Measurements from ENCODE around the gene RALGAPA2. TPM values are rescaled to one million over a fixed set of nuclear protein-coding genes. Genes with fewer than 3 reads are reported as not detected.

Gene RALGAPA2
- total and polyA plus RNA-seq, 2 of the 13 experiments (the other 11 are each of a cell fraction or from before 2014, with no cell fraction given), result 13.8 to 17.7 TPM

DNA sequence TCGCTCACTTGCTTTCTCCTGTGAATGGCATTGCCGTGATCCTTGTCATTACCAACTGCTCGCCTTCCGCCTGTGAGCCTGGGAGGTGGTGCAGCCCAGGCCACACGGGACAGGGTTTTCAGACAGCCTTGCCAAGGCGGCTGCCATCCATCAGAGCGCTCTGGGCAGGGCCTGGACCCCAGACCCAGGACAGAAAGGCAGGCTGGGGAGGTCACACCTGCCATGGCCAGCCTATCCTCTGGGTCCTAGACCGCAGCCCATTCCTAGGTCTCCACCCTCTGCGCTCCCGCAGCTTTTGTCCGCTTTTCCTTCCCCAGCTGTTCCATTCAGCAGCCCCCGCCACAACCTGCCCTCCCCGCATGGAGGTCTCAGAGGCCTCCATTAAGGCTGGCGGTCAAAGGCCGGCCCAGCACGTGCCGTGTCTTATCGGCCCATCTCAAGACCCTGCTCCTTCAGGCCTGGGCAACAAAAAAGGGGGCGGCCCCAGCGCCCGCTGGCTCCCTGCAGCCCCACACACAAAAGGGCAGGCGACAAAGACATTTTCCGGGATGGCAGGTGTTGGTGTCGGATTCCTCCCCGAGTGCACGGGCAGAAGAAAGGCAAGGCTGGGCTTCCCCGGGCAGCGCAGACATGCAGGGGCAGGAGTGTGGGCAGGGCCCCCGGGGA lies 316.4 kb downstream of the RALGAPA2 start:
- 96% methylated on average over 26 of the region's 29 CpGs for WGBS (ENCODE audit: low lambda C conversion rate)
- FAIRE-seq, result no peak
- Histone ChIP-seq H3K4me2 (ENCODE audit: low read depth, low read length) (no peak overlapping the region), H3K79me2 (ENCODE audit: insufficient read depth, low read length) (no peaks in the 10 kb centered on the region), H3K27me3 (ENCODE audit: control insufficient read depth in 1 of 2, insufficient read depth in 2 of 2, low read length in 2 of 2) (no peaks in the 10 kb centered on the region), H3K36me3 (replicated peaks in 1 of 2; ENCODE audit: control insufficient read depth in 1 of 2, insufficient read depth in 2 of 2, low read length in 2 of 2) (peaks cover 2% of the 10 kb centered on the region in 2 experiments; a peak in 1 of 5 replicates), H3K4me1 (ENCODE audit: insufficient read depth, low read length) (peaks cover 12% of the 10 kb centered on the region), H4K20me1 (ENCODE audit: insufficient read depth, low read length) (no peaks in the 10 kb centered on the region), H3K9me3 (ENCODE audit: low read length) (no peaks in the 10 kb centered on the region), H3K27ac (ENCODE audit: extremely low read length, insufficient read depth, low read length) (no peak overlapping the region), H2AFZ (ENCODE audit: low read length) (no peak overlapping the region), H3K9ac (ENCODE audit: insufficient read depth, low read depth, low read length) (no peak overlapping the region), H3K4me3 (replicated peaks in 1 of 3; ENCODE audit: insufficient read depth in 1 of 3, low read depth in 2 of 3, low read length in 3 of 3) (no peak overlapping the region)
- no peak for ATAC-seq
- no TSS peak for BruUV-seq (replicated peaks)
- POLR2A ChIA-PET, result no interaction called here
- in situ Hi-C loops (cut with HindIII; ENCODE audit: extremely low pct_ligation_motif_present, low pct_unique_long_range_greater_than_20kb) (no loop called here), intact Hi-C loops (cut with micrococcal nuclease; ENCODE audit: unreplicated experiment) (no loop called here)
- CTCF ChIA-PET (ENCODE audit: low intra/inter-chr PET ratio, low total read pairs), result no interaction called here
- no peak for DNase-seq (ENCODE audit: low spot score)
- TF ChIP-seq U2AF2 (IDR thresholded peaks at IDR 0.05; ENCODE audit: low read depth, low read length) (no peak), TGIF2 (CRISPR knock-in tag; IDR thresholded peaks at IDR 0.05) (no peak), GTF2F1 (IDR thresholded peaks at IDR 0.05; ENCODE audit: low read length) (no peak), ZNF232 (CRISPR knock-in tag; IDR thresholded peaks at IDR 0.05; ENCODE audit: borderline replicate concordance) (no peak), RFX5 (IDR thresholded peaks at IDR 0.05; ENCODE audit: low read depth, low read length) (no peak), ZNF230 (CRISPR knock-in tag; IDR thresholded peaks at IDR 0.05) (no peak), KAT7 (CRISPR knock-in tag; IDR thresholded peaks at IDR 0.05; ENCODE audit: borderline replicate concordance) (no peak)
- TF ChIP-seq, protein P1, sequence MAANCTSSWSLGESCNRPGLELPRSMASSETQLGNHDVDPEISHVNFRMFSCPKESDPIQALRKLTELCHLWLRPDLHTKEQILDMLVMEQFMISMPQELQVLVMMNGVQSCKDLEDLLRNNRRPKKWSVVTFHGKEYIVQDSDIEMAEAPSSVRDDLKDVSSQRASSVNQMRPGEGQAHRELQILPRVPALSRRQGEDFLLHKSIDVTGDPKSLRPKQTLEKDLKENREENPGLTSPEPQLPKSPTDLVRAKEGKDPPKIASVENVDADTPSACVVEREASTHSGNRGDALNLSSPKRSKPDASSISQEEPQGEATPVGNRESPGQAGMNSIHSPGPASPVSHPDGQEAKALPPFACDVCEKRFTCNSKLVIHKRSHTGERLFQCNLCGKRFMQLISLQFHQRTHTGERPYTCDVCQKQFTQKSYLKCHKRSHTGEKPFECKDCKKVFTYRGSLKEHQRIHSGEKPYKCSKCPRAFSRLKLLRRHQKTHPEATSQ (CRISPR knock-in tag; IDR thresholded peaks at IDR 0.05; ENCODE audit: borderline replicate concordance), result no peak
- TF ChIP-seq, protein P2, sequence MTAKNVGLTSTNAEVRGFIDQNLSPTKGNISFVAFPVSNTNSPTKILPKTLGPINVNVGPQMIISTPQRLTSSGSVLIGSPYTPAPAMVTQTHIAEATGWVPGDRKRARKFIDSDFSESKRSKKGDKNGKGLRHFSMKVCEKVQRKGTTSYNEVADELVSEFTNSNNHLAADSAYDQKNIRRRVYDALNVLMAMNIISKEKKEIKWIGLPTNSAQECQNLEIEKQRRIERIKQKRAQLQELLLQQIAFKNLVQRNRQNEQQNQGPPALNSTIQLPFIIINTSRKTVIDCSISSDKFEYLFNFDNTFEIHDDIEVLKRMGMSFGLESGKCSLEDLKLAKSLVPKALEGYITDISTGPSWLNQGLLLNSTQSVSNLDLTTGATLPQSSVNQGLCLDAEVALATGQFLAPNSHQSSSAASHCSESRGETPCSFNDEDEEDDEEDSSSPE (CRISPR knock-in tag; IDR thresholded peaks at IDR 0.05), result no peak
- TF ChIP-seq, protein P3, sequence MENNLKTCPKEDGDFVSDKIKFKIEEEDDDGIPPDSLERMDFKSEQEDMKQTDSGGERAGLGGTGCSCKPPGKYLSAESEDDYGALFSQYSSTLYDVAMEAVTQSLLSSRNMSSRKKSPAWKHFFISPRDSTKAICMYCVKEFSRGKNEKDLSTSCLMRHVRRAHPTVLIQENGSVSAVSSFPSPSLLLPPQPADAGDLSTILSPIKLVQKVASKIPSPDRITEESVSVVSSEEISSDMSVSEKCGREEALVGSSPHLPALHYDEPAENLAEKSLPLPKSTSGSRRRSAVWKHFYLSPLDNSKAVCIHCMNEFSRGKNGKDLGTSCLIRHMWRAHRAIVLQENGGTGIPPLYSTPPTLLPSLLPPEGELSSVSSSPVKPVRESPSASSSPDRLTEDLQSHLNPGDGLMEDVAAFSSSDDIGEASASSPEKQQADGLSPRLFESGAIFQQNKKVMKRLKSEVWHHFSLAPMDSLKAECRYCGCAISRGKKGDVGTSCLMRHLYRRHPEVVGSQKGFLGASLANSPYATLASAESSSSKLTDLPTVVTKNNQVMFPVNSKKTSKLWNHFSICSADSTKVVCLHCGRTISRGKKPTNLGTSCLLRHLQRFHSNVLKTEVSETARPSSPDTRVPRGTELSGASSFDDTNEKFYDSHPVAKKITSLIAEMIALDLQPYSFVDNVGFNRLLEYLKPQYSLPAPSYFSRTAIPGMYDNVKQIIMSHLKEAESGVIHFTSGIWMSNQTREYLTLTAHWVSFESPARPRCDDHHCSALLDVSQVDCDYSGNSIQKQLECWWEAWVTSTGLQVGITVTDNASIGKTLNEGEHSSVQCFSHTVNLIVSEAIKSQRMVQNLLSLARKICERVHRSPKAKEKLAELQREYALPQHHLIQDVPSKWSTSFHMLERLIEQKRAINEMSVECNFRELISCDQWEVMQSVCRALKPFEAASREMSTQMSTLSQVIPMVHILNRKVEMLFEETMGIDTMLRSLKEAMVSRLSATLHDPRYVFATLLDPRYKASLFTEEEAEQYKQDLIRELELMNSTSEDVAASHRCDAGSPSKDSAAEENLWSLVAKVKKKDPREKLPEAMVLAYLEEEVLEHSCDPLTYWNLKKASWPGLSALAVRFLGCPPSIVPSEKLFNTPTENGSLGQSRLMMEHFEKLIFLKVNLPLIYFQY (CRISPR knock-in tag; IDR thresholded peaks at IDR 0.05; ENCODE audit: borderline replicate concordance), result no peak
- TF ChIP-seq, protein P4, sequence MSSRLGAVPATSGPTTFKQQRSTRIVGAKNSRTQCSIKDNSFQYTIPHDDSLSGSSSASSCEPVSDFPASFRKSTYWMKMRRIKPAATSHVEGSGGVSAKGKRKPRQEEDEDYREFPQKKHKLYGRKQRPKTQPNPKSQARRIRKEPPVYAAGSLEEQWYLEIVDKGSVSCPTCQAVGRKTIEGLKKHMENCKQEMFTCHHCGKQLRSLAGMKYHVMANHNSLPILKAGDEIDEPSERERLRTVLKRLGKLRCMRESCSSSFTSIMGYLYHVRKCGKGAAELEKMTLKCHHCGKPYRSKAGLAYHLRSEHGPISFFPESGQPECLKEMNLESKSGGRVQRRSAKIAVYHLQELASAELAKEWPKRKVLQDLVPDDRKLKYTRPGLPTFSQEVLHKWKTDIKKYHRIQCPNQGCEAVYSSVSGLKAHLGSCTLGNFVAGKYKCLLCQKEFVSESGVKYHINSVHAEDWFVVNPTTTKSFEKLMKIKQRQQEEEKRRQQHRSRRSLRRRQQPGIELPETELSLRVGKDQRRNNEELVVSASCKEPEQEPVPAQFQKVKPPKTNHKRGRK (CRISPR knock-in tag; IDR thresholded peaks at IDR 0.05), result no peak
- TF ChIP-seq, protein P5, sequence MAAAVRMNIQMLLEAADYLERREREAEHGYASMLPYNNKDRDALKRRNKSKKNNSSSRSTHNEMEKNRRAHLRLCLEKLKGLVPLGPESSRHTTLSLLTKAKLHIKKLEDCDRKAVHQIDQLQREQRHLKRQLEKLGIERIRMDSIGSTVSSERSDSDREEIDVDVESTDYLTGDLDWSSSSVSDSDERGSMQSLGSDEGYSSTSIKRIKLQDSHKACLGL (CRISPR knock-in tag; IDR thresholded peaks at IDR 0.05), result no peak
- TF ChIP-seq, protein P6, sequence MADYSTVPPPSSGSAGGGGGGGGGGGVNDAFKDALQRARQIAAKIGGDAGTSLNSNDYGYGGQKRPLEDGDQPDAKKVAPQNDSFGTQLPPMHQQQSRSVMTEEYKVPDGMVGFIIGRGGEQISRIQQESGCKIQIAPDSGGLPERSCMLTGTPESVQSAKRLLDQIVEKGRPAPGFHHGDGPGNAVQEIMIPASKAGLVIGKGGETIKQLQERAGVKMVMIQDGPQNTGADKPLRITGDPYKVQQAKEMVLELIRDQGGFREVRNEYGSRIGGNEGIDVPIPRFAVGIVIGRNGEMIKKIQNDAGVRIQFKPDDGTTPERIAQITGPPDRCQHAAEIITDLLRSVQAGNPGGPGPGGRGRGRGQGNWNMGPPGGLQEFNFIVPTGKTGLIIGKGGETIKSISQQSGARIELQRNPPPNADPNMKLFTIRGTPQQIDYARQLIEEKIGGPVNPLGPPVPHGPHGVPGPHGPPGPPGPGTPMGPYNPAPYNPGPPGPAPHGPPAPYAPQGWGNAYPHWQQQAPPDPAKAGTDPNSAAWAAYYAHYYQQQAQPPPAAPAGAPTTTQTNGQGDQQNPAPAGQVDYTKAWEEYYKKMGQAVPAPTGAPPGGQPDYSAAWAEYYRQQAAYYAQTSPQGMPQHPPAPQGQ (CRISPR knock-in tag; IDR thresholded peaks at IDR 0.05; ENCODE audit: borderline replicate concordance), result no peak

All from HepG2 (cell line).